Aorta (tissue), 5 donors: ENCODE data around the gene SHISAL2B. TPM values are rescaled to one million over a fixed set of nuclear protein-coding genes. Genes with fewer than 3 reads are reported as not detected.
"Not testable (repeated sequence)": the region's sequence is repeated elsewhere in the genome, so short reads cannot be mapped to it uniquely, and the experiment has no call there.

Source experiments
- ATAC-seq: fragments of 200-7000 bp; cut with Tn5 transposase; one replicate; pipeline ENCODE4 v1.9.1; 2022; ENCODE audit warnings: moderate library complexity; ENCODE audit not compliant: low FRiP score
- DNase-seq, 2 donors: peaks; one replicate each; pipeline ENCODE4 v3.0.0-alpha.2; 2020
- H3K27ac ChIP-seq, 2 donors: one replicate each; pipeline ENCODE4 v1.5.1; 2013; ENCODE audit warnings: low read length in 2 of 2, mild to moderate bottlenecking in 2 of 2, moderate library complexity in 2 of 2, control low read depth in 1 of 2, inconsistent platforms in 1 of 2, low read depth in 1 of 2
- H3K27me3 ChIP-seq, 2 donors: one replicate each; pipeline ENCODE4 v1.6.1; 2013; ENCODE audit warnings: control low read depth in 1 of 2, low read length in 1 of 2, mild to moderate bottlenecking in 1 of 2, moderate library complexity in 1 of 2; ENCODE audit not compliant: insufficient read depth in 2 of 2, control insufficient read depth in 1 of 2
- H3K36me3 ChIP-seq, 2 donors: one replicate each; pipeline ENCODE4 v1.6.1; 2013; ENCODE audit warnings: control low read depth in 1 of 2, low read length in 1 of 2, mild to moderate bottlenecking in 1 of 2; ENCODE audit not compliant: insufficient read depth in 2 of 2, control insufficient read depth in 1 of 2
- H3K4me1 ChIP-seq, 2 donors: one replicate each; pipeline ENCODE4 v1.6.1; 2013; ENCODE audit warnings: low read length in 2 of 2, control low read depth in 1 of 2, mild to moderate bottlenecking in 1 of 2, moderate library complexity in 1 of 2; ENCODE audit not compliant: insufficient read depth in 2 of 2, control insufficient read depth in 1 of 2
- H3K4me3 ChIP-seq, 2 donors: one replicate each; pipeline ENCODE4 v1.5.1; 2013; ENCODE audit warnings: low read length in 2 of 2, control low read depth in 1 of 2, mild to moderate bottlenecking in 1 of 2
- H3K9me3 ChIP-seq: one replicate; pipeline ENCODE4 v1.6.1; 2013; ENCODE audit warnings: mild to moderate bottlenecking, low read length; ENCODE audit not compliant: control insufficient read depth
- WGBS, 2 donors: extraction: QIAGEN DNeasy Blood & Tissue Kit; methylation state at CpG; one replicate each; pipeline ENCODE4 v1.1.7; 2013; 5-methylcytosine and 5-hydroxymethylcytosine counted together
- intact Hi-C, 2 donors: fragments of 100-400 bp; cut with DNase I; formaldehyde crosslinking; loops; one replicate each; pipeline versions ENCODE4 v1.14.2 to v1.15.0; 2022
- polyA plus RNA-seq, 2 donors: library from polyadenylated mRNA; stranded (reverse); fragments of 200-250 nt; gene quantifications; one replicate each; pipeline ENCODE4 v1.2.3, GENCODE V29; 2013
- total RNA-seq, 2 donors: library from RNA; stranded (reverse); fragmentation: NEBNext Ultra II Directional; extraction: Animal tissue kit (Norgen Biotek cat#: 25700); gene quantifications; one replicate each; pipeline ENCODE4 v1.2.1, GENCODE V29; 2021
- donor health status: healthy with polysubstance abuse.
- donor health status: Bipolar disorder and iron deficiency.
- donor health status: DM: no; HTN: no; CAD: no.
- donor health status: DM: no; HTN: no; CAD: no.
- donor health status: DM: yes; HTN: yes; CAD: no.

The SHISAL2B gene
- total and polyA plus RNA-seq, 4 donors: not detected

- H3K9me3 ChIP-seq, DNase-seq, H3K4me1 ChIP-seq, H3K36me3 ChIP-seq, ATAC-seq, intact Hi-C loops, H3K4me3 ChIP-seq, H3K27me3 ChIP-seq, H3K27ac ChIP-seq: not testable (repeated sequence)
- 79 to 80% methylated on average over 9 to 12 of the region's 16 CpGs for WGBS, 2 donors
Observed at GRCh38 chr5:64714495-64714894, 24.2 kb downstream of the SHISAL2B start.

- Histone ChIP-seq H3K27ac (no peak overlapping the region), H3K9me3 (no peaks in the 10 kb centered on the region), H3K4me1 (no peaks in the 10 kb centered on the region), H3K36me3 (peaks cover 0 to 3% of the 10 kb centered on the region in 2 donors), H3K4me3 (no peak overlapping the region), H3K27me3 (no peaks in the 10 kb centered on the region)
- ATAC-seq (no peak), DNase-seq (no peak)
- intact Hi-C loops: no loop called here
- 95 to 97% methylated on average over 3 of the region's 3 CpGs for WGBS, 2 donors
Observed at GRCh38 chr5:64722588-64722987, 32.3 kb downstream of the SHISAL2B start.

DNA sequence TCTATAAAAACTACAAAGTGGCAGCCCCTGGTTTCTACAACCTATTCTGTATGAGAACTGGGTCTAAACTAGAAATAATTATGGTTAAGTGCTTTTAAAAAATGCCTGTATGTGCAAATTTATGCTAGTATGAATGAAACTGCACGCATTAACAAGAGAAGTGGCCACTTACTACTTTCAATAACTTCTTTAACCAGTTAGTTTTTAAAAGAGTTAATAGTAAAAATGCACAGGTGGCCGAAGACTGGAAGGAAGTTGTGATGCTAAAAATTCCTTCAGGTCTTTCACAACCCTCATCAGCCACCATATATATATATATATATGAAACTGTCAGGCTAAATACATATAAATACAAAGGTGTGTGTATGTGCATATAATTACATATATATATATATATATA lies 36.8 kb downstream of the SHISAL2B start:
- Histone ChIP-seq H3K36me3 (peaks cover 0 to 3% of the 10 kb centered on the region in 2 donors), H3K9me3 (no peaks in the 10 kb centered on the region), H3K4me3 (no peak overlapping the region), H3K27ac (no peak overlapping the region), H3K4me1 (no peaks in the 10 kb centered on the region), H3K27me3 (no peaks in the 10 kb centered on the region)
- no peak for ATAC-seq
- intact Hi-C loops: no loop called here
- 95 to 97% methylated on average over 2 of the region's 2 CpGs for WGBS, 2 donors
- DNase-seq: no peak

- H3K36me3 ChIP-seq: peaks cover 0 to 5% of the 10 kb centered on the region in 2 donors
- no peak overlapping the region for H3K4me3 ChIP-seq
- DNase-seq (no peak), ATAC-seq (no peak)
- H3K9me3 ChIP-seq: no peaks in the 10 kb centered on the region
- 91 to 100% methylated on average over 1 of the region's 1 CpG for WGBS, 2 donors
- H3K27ac ChIP-seq: no peak overlapping the region
- intact Hi-C loops: no loop called here
- H3K27me3 ChIP-seq: no peaks in the 10 kb centered on the region
- H3K4me1 ChIP-seq: no peaks in the 10 kb centered on the region
Observed at GRCh38 chr5:64742411-64742810, 52.1 kb downstream of the SHISAL2B start.

DNA sequence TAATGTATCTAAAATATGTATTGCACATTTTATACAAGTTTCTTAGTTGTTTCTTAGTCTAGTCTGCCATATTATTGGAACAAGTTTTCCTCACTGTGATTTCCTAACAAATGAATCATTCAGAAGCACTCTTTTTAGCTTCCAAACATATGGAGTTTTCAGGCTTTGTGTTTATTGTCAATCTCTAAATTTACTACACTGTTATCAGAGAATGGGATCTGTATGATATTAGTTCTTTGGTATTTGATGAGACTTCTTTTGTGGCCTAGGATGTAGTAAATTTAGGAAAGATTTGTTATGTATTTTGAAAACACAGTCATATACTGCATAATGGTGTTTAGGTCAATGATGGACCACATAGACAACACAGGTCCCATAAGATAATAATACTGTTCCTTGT lies 52.5 kb downstream of the SHISAL2B start:
- ATAC-seq (no peak), DNase-seq (no peak)
- peaks cover 0 to 5% of the 10 kb centered on the region in 2 donors for H3K36me3 ChIP-seq

DNA sequence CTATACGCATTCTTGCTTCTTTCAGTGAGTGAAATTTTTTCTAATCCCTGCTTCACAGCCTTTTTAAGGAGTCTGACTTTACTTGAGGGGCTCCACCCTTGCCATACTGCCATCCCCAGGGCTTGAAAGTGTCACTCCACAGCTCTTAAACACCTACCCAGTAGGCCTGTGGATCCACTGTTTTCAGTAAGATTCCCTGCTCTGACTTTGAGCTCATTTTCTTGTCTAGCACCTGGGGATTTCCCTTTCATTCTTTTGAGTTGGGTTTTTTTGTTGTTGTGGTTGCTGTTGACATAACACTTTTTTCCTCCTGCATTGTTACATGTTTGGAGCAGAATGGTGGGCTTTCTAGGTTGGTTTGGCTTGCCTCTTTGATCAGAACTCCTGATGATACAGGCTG lies 54.6 kb downstream of the SHISAL2B start:
- no peaks in the 10 kb centered on the region for H3K27me3 ChIP-seq
- DNase-seq: no peak
- intact Hi-C loops: no loop called here
- ATAC-seq: no peak
- no peaks in the 10 kb centered on the region for H3K4me1 ChIP-seq
- no peaks in the 10 kb centered on the region for H3K36me3 ChIP-seq
- WGBS, 2 donors: 90 to 99% methylated on average over 1 of the region's 1 CpG
- H3K27ac ChIP-seq: no peak overlapping the region
- no peak overlapping the region for H3K4me3 ChIP-seq
- no peaks in the 10 kb centered on the region for H3K9me3 ChIP-seq

More for the DNA sequence above, 52.5 kb downstream of the SHISAL2B start:
- H3K4me1 ChIP-seq: no peaks in the 10 kb centered on the region
- intact Hi-C loops: no loop called here
- H3K4me3 ChIP-seq: no peak overlapping the region
- no peaks in the 10 kb centered on the region for H3K9me3 ChIP-seq
- no peak overlapping the region for H3K27ac ChIP-seq
- no peaks in the 10 kb centered on the region for H3K27me3 ChIP-seq

DNA sequence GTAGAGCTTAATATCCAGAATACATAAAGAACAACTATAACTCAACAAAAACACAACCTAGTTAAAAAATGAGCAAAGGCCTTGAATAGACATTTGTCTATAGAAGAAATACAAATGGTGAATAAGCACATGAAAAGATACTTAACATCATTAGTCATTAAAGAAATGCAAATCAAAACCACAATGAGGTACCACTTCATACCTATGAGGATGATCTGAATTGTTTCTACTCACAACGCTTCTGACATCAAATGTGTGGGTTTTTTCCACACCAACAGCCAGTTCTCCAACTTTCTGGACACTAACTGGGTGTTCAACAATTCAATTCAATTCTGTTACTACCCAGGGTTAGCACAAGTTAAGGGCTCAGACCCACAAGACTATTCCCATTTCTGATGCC lies 56.1 kb downstream of the SHISAL2B start:
- intact Hi-C loops: no loop called here
- Histone ChIP-seq H3K4me3 (no peak overlapping the region), H3K27ac (no peak overlapping the region), H3K27me3 (no peaks in the 10 kb centered on the region), H3K36me3 (peaks cover 0 to 1% of the 10 kb centered on the region in 2 donors), H3K9me3 (no peaks in the 10 kb centered on the region), H3K4me1 (no peaks in the 10 kb centered on the region)
- WGBS, 2 donors: 95 to 97% methylated on average over 1 of the region's 1 CpG
- DNase-seq (no peak), ATAC-seq (no peak)

DNA sequence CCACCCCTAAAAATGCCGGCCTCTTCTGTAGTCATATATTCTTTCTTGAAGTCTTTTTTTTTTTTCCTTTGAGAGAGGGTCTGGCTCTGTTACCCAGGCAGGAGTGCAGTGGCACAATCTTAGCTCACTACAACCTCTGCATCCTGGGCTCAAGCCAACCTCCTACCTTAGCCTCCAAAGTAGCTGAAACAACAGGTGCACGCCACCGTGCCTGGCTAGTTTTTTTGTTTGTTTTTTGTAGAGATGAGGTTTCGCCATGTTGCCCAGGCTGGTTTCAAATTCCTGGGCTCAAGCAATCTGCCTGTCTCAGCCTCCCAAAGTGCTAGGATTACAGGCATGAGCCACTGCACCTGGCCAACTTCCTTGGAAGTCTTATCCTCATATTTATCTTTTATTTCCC lies 59.1 kb downstream of the SHISAL2B start:
- 84 to 93% methylated on average over 4 of the region's 4 CpGs for WGBS, 2 donors
- ATAC-seq (no peak), DNase-seq (no peak)
- Histone ChIP-seq H3K27me3 (no peaks in the 10 kb centered on the region), H3K4me3 (no peak overlapping the region), H3K9me3 (no peaks in the 10 kb centered on the region), H3K36me3 (peaks cover 0 to 2% of the 10 kb centered on the region in 2 donors), H3K27ac (no peak overlapping the region), H3K4me1 (no peaks in the 10 kb centered on the region)
- intact Hi-C loops: no loop called here

GRCh38 chr5:64754066-64754465 lies 63.8 kb downstream of the SHISAL2B start:
- WGBS, 2 donors: 93 to 98% methylated on average over 2 of the region's 2 CpGs
- H3K27me3 ChIP-seq: no peaks in the 10 kb centered on the region
- H3K4me1 ChIP-seq: peaks cover 0 to 2% of the 10 kb centered on the region in 2 donors
- H3K4me3 ChIP-seq: no peak overlapping the region
- no peaks in the 10 kb centered on the region for H3K9me3 ChIP-seq
- intact Hi-C loops: no loop called here
- no peak overlapping the region for H3K27ac ChIP-seq
- peaks cover 0 to 2% of the 10 kb centered on the region in 2 donors for H3K36me3 ChIP-seq
- DNase-seq: no peak
- no peak for ATAC-seq
